Activated T-cell treated with anti-CD3 and anti-CD28 coated beads, Interleukin-2, amount 50 U/mL, for 48 hours (primary cell): ENCODE measurements around the gene FAM170A.

Experiments used
- DNase-seq, 2 experiments: peaks; one replicate each; pipeline ENCODE4 v3.0.0-alpha.2; 2020

FAM170A gene, protein sequence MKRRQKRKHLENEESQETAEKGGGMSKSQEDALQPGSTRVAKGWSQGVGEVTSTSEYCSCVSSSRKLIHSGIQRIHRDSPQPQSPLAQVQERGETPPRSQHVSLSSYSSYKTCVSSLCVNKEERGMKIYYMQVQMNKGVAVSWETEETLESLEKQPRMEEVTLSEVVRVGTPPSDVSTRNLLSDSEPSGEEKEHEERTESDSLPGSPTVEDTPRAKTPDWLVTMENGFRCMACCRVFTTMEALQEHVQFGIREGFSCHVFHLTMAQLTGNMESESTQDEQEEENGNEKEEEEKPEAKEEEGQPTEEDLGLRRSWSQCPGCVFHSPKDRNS

DNA sequence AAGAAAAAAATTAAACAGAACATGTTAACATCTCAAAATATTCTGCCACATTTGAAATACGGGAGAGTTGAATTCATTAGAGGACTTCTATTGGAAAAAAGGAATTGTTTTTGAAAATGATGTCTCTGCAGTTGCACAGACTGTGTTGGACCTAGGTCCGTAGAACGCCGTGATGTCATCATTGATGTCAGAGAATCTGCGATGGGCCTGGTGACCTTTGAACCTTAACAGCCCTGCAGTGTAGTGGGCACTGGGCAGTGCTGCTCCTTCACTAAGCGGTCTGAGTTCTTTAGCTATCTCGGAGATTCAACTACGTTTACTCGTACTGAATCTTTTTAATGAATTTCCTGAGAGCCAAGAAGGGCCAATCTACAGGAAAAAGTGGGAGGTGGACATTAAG, at the start of gene FAM170A:
TSS of gene FAM170A (plus strand) at position 220 of the 400 bp plus-strand sequence. CDS start 211 bp downstream, outside the sequence.
- DNase-seq = no peak

DNA sequence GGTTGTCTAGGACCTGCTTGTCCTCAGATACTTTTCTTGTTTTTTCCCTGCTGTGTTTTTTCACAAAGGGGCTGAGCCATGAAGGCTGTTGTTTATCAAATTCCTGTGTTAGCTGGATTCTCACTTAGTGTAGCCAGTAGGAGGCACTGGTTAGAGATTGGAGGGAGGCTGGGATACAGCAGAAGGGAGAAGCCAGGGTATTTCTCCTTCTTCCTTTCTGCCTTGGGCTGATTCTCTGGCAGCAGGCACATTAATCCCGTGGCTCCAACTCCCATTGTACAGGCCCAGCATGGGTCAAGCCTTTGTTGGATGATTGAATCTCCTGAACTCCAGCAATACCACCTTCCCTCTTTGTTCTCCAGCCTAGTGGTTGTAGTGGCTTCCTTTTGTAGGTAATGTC, 46.4 kb upstream of the FAM170A start:
- no peak for DNase-seq

DNA sequence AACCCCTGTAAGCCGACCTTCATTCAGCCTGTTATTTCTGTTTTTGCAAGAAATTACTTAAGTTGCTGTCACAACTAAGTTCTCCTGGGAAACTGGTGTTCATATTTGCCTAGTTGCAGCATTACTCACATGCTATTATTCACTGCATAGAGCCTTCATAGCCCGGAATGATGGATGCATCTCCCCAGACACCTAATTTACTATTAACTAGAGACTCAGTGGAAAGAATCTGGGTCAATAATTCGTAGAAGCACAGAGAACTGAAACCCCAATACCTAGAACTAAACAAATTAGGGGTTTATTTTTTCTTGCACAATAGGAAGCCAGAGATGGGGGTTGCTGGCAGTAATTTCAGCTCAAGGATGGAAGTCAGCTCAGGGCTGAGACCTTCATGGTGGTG, 45.7 kb upstream of the FAM170A start:
- no peak for DNase-seq

DNA sequence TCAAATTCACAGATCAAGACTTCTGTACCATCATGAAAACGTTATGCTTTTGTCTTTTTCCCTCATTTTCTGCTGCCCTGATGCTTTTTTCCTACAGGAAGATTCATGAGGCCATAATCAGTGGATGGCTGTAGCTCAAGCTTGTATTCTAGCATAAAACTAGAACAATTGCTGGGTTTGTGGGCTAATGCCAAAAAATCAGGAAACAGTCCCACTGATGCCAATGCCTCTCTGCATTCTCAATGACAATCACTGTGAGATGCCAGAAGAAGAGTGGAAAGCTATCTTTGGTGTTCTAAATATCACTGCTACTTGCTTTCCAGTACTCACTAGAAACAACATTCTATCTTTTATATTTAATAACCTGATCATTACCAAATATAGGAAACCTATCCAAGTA, 33.3 kb upstream of the FAM170A start:
- no peak for DNase-seq

DNA sequence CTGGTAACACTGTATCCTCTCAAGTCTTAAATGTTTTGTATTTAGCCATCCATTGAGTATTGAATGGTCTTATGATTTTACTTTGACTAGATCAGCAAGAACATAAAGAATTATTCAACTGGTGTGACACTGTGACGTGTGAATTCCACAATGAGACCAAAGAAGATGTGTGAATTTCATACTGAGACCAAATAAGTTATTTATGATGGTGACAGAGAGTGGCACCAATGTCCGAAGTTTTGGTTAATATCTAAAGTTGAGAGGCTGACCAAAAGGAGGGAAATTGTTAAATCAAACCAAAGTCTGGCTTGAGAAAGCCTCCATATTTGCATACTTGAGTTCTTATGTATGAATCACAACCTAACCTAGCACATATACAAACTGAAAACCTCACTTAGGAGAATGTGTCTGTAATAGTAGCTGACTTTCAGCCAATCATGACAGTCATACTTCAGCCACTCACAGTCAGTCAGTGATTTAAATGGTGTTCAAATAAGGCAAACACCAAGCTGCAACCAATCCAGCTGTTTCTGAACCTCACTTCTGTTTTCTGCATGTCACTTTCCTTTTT, 31.5 kb upstream of the FAM170A start:
- no peak for DNase-seq

DNA sequence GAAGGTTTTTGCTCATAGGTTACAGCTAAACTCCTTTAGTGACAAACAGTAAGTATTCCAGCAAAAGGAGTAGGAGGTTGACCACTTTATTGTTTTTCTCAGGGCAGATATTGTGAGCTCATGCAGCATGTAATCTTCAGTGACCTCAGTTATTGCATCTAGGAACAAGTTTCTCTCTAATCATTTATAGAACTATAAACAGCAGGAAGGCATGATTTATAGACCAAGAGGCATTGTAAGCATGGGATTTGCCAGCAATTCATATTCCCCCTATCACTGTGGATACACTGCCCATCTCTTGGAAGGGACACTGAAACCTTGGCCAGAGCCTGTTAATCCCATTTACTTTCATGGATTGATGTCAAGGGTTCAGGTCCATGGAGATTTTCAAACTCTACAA, 15.4 kb upstream of the FAM170A start:
- no peak for DNase-seq

DNA sequence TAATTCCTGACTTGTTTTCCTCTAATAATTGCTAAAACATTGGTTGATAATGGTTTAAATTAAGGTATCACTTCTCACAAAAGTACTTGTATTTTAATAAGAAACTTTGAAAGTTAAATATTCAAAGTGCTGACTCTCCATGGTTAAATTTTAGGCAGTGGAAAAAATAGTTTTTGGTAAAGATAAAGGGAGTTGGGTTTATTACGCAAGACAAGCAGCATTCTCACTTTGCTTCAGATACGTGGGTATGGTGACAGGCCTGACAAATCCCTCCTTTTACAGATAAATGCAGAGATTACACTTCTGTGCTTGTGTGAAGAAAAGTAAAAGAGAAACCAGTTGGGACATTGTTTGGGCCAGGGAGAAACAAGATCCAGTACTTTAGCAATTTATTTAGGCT, 14.5 kb upstream of the FAM170A start:
- DNase-seq = no peak

DNA sequence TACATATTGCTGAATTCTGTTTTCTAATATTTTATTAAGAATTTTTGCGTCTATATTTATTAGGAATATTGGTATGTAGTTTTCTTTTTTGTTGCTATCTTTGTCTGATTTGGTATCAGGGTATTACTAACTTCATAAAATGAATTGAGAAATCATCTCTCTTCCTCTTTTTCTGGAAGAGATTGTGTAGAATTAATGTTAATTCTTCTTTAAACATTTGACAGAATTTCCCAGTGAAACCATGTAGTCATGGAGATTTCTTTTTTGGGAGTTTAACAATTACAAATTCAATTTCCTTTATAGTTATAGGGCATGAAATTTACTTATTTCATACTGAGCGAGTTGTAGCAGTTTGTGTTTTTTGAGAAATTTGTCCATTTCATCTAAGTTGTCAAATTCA, 3.3 kb upstream of the FAM170A start:
- no peak for DNase-seq

DNA sequence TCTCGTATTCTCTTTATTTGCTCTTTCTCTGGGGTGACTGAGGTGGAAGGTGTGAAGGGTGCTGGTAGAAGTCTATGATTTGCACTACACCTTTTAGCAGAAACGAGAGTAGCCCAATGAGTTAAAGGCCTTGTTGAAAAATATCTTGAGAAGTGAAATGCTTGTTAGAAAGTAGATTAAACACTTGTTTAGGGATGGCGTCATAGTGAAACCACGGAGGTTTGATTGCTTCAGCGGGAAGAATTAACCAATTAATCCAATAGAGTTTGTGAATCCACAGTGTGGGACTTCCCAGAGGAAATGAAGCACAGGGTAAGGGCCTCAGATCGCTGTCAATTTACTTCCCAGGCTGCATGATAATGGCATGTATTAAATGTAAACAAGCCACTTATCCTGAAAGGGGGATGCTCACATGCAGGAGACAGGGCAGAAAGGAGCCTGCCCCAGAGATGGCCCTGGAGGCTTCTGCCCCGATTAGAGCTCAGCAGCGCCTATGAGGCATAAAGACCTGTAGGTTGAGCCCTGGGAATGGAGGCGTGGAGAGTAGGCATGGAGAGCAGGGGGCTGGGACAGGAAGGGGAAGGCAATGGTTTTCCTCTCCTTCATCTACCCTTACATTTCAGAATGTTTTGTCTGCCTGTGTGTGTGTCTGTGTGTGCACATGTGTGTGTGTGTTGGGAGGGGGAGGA, 1.5 kb downstream of the FAM170A start:
- no peak for DNase-seq

DNA sequence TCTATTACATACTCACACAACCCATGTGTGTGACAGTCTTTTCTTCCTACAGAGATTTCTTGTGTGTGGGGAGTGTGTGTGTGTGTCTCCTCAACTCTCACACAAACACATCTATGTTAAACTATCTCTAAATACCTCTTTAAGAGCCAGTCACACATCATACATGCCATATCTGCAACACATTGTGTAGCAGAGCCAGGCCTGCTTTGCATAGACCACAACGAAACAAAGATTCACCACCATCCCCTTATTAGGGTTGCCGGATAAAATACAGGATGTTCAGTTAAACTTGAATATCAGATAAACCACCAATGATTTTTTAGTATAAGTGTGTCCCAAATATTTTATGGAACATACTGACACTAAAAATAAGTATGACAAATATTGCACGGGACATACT, 2.3 kb downstream of the FAM170A start:
- DNase-seq = no peak

DNA sequence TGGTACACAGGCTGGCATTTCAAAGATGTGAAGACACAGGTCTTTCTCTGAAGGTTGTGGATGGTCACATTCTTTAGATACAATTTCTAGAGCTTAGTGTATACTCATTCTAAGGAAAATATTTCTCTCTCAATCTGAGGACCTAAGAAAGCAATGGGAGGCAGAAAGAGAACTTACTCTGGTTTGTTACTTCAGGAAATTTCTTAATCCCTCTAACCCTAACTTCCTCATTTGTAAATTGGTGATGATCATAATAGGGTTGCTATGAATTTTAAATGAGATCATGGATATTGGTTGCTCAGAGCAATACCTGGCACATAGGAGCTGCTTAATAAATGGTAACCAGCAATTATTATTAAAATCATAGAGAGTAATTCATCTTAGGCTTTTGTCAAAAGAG, 22.1 kb downstream of the FAM170A start:
- no peak for DNase-seq

DNA sequence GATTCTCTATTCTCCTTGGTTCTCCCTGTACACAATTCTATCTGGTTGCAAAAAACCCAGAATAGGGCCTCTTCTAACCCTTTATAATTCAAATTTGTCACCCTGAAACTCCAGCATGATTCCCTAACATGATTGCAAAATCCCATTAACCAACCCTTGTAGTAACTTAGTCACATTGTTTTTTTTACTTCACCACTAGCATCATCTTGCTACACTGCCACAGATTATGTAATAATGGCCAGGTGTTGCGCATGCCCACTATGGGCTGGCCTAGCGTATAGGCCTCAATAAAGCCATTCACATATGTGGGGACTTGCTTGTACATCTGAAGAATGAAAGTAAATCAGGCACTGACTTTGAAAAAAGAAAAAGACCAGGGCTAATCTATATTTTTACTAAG, 25.7 kb downstream of the FAM170A start:
- DNase-seq = no peak

DNA sequence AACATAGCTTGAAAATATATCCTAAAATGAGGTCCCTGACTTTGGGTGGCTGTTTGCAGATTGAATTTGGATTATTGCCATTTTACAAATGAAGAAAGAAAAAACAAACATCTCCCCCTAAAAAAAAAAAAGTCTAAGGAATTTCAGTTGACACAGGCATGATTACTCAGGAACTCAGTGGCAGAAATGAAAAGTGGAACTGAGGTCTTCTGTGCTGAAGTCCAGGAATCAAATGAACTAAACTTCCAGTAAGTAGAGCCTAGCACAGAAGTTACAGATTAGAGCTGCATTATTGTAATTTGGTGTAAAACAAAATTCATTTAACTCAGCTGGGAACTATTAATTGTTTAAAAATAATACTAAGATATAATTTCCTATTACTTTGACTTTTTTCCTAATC, 26.7 kb downstream of the FAM170A start:
- DNase-seq = no peak

DNA sequence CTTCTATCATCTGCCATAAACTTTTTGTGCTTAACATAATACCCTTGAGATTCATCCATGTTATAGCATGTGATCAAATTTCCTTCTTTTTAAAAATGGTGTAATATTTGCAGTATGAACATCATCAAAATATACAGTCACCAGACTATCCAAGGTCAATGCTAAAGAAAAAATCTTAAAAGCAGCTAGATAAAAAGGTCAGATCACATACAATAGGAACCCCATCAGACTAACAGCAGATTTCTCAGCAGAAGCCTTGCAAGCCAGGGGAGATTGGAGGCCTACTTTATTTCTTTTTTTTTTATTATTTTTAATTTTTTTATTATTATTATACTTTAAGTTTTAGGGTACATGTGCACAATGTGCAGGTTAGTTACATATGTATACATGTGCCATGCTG, 37.2 kb downstream of the FAM170A start:
- no peak for DNase-seq

DNA sequence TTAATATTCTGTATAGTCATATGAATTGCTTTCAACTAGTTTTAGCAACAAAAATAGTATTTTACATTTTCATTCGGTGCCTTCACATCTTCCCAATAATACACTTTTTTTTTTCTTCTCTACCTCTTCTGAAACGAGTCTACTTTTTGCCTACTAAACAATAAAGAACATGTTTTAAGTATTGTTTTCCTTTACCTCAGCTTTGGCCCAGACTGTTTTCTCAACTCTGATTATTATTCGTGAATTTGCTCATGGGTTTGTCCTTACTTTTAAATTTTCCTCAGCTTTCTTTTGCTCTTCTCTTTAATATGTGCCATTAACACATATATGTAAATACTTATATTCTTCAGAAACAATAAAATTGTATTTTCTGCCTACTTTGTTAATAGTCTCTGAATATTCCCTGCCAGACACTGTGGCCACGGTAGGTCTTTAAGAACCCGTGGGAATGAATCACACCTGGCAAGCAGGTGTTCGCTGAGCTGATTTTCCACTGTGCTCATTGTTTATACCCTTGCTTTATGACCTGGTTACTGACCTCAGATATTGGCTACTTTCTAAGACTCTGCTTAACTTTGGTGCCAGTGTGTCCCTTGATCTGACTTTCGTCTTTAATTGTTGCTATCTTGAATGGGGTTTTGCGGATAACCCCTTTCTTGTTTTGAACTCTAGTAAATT, 49.1 kb downstream of the FAM170A start:
- no peak for DNase-seq

DNA sequence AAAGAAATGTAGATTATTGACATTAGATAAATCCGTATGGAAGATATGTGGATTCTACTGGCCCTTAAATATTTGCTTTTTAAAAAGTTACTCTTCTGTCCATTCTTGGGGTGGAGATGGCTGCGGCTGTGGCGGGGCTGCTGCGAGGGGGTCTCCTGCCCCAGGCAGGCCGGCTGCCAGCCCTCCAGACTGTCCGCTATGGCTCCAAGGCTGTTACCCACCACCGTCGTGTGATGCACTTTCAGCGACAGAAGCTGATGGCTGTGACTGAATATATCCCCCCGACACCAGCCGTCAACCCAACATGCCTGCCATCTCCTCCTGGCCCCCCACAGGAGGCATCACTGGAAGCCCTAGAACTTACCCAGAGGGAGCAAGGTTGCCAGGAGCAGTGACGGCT, 50.7 kb downstream of the FAM170A start:
- no peak for DNase-seq

DNA sequence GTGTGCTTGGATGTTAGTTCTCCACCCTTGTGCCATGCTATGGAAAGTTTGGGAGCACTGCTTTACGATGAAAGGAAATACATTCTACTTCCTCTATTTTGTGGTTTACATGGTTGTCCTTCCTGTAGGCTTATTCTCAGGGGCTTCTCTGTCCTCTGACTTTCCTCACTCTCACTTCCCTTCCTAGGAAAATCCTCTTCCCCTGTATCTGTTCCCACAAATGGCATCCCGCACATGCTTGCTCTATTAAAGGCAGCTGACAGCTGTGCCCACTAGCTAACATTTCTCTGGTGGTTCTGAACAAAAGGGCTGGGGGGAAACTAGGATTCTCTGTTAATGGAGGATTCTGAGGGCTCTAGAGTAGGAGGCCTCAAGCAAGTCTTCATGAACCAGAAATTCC, 52.4 kb downstream of the FAM170A start:
- DNase-seq = no peak

DNA sequence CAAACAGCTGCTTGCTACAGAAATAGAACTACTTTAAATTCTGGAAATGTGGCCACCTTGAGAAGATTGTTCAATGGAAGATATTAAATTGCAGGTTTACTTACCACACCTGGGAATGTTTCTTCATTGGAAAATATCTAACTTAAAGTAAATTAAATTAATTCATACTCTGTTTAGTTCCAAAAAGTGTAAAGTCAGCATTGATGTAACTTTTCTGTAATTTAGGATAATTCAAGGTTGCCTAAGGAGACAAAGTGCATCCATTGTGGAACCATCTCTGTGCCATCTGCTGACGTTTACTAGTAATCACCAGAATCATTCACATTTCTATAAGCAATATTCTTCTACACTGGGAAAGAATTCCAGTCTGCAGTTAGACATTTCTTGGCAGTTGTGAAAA, 53.0 kb downstream of the FAM170A start:
- DNase-seq = no peak
